Stimulated activated CD8-positive, alpha-beta memory T cell treated with anti-CD3 and anti-CD28 coated beads, Interleukin-4, amount 100 ng/mL, for 4 hours (primary cell): Measurements from ENCODE around the gene ESYT3.
"Not testable (repeated sequence)": the region's sequence is repeated elsewhere in the genome, so short reads cannot be mapped to it uniquely, and the experiment has no call there.

Source experiments
- DNase-seq, 2 donors: peaks; one replicate each; pipeline ENCODE4 v3.0.0-alpha.2; 2020; ENCODE audit warnings: low read depth in 2 of 2, low spot score in 1 of 2

Gene ESYT3

GRCh38 chr3:138407236-138407907 lies 27.0 kb upstream of the ESYT3 start:
- no peak for DNase-seq

DNA sequence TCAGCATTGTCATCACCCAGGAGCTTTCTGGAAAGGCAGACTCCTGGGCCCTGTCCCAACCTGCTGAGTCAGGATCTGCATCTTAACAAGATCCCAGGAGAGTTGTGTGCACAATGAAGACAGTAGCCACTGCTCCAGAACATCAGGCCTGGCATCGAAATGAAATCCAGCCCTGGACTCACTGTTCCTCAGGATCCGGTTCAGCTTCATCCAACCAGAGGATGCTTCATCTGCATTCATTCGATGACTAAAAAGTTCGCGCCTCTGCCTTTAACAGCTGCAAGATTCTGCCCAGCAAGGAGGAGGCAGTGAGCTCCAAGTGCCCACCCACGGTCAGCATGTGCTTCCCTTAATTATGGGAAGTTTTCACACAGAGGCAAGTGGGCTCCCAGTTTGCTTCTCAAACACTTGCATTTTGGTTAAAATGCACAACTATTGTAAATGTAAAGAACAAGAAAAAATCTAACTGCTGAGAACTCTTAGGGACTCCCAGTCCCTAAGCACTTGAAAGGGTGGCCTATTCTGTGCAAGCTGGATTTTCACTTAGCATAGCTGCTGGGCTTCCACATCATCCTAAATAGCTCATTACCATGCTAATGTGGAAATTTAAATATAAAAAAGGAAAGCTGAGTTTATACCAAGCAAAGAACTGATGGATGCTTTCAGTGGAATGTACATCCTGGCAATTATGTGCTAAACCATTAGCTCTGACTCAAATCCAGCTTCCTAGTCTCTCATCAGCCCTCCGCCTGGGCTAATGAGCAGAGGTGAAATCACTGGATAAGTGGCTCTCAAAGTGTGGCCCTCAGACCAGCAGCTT lies 25.5 kb upstream of the ESYT3 start:
- no peak for DNase-seq

- DNase-seq: no peak
Measured at GRCh38 chr3:138412821-138413551, 21.4 kb upstream of the ESYT3 start.

- not testable (repeated sequence) for DNase-seq
Measured at GRCh38 chr3:138416236-138416635, 18.2 kb upstream of the ESYT3 start.

DNA sequence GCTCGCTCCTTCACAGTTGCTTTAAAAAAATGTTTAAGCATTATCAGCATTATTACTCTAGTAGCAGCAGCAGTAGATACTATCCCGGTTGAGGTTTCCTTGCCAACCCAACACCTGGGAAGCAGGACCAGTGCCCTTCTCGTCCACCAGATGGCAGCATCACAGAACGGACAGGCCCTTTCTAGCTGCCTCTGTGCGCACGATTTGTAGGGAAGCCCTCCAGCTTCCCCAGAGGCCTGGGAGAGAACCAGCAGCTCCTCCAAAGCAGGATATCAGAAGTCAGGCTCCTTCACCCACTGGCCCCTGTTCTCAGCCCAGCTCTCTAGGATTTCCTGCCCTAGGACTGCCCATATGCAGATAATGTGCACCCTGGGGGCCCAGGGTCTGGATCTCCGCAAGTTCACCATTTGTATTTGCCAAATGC lies 16.8 kb upstream of the ESYT3 start:
- DNase-seq: peak; percentile 15 to 17

DNA sequence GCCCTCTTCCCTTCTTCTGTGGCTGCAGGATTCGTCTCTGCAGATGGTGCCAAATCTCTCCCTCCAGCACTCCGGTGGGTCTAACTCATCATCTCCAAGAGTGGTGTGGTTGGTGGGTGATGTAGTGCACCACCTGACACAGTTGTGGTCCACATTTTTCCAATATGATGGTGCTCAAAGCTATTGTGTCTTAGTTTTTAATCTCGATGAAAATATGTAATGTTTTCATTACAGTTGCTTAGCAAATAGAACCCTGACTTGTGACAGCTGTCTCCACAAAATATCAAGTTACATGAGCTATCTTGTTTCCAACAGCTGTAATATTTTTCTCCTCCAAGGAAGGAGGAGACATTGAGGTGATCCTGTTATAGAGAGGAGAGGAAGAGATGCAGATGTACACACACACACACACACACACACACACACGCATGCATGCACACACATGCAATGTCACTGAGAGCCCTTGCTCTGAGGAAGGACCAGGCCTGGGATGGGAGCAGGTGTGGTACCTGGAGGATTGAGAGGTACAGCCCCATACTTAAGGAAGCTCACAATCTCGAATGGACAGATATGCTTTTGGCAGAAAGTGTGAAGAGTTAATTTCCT lies 15.7 kb upstream of the ESYT3 start:
- no peak for DNase-seq

DNA sequence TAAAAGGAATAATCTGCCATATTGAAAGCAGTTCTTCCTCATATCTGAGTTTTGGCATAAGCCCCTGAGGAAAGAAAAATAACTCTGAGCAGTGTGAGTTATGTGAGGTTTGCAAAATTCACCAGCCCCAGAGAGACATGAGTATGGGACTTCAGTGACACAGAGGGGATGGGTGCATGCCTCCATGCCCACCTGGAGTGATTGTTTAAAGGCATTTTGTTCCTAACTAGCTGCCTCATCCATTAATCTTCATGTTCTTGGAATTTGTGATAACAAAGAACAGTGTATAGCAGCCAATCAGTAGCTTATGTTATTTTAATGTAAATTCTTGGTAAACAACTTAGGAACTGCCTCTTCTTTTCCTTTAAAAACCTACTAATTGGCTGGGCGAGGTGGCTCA lies 11.1 kb upstream of the ESYT3 start:
- DNase-seq: no peak

- no peak for DNase-seq
Measured at GRCh38 chr3:138424323-138424722, 10.1 kb upstream of the ESYT3 start.

DNA sequence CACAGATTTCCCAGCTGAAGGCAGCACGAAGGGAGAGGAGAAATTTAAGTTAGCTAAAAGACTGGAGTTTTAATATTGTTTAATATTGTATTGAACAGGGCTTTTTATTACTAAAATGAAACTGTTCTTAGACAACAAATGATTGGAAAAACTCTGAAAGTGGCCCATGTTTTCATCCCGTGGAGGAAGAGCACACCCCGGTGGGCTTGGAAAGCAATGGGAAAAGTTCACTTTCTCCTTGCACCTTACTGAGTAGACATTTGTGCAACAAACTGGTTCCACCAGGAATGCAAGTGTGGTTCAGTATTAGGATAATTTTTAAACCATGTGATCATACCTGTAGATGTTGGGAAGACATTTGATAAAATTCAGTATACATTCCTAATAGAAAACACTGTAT lies 8.2 kb upstream of the ESYT3 start:
- DNase-seq: no peak

- DNase-seq: not testable (repeated sequence)
Measured at GRCh38 chr3:138426754-138427153, 7.7 kb upstream of the ESYT3 start.

- no peak for DNase-seq
Measured at GRCh38 chr3:138429665-138430064, 4.8 kb upstream of the ESYT3 start.

GRCh38 chr3:138432576-138433240 lies 1.7 kb upstream of the ESYT3 start:
- DNase-seq: no peak

- no peak for DNase-seq
Measured at GRCh38 chr3:138433892-138434275, 532 bp upstream of the ESYT3 start.

- DNase-seq: no peak
Measured at GRCh38 chr3:138434875-138435772, 708 bp downstream of the ESYT3 start.

GRCh38 chr3:138435840-138436239 lies 1.4 kb downstream of the ESYT3 start:
- DNase-seq: no peak

DNA sequence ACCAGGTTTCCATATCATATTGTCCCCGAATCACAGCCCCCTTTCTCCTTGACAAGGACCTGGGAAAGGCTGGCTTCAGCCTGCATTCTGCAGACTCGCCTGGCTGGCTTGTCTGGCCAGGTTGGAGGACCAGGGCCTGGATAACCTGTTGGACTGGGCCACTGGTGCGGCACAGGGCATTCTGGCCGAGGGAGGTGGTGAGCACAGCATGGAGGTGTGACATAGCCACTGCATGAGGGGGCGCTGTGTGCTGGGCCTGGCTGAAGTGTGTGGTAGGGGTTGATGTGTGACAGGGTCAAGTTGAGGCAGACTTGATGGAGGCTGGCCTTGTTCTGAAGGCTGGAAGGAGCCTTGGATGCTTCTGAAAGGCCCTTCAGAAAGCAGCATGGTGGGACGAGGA lies 2.9 kb downstream of the ESYT3 start:
- no peak for DNase-seq

DNA sequence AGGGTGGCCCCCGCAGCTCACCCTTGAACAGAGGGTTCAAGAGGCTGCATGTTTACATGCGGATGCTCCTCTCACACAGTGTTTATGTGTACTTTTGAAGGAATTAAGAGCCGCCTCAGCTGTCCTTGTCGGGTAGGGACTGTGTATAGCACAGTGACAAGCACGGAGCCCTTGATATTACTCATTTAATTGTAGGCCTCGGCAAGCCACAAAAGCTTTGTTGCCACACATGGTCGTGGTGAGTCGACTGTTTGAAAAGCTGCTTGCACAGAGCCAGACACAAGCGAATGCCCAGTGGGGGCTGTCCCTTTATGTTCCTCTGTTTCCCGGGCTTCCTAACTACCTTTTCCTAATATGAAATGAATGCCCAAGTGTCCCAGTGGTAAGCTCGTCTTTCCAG lies 4.5 kb downstream of the ESYT3 start:
- no peak for DNase-seq

- DNase-seq: no peak
Measured at GRCh38 chr3:138439646-138440045, 5.2 kb downstream of the ESYT3 start.

DNA sequence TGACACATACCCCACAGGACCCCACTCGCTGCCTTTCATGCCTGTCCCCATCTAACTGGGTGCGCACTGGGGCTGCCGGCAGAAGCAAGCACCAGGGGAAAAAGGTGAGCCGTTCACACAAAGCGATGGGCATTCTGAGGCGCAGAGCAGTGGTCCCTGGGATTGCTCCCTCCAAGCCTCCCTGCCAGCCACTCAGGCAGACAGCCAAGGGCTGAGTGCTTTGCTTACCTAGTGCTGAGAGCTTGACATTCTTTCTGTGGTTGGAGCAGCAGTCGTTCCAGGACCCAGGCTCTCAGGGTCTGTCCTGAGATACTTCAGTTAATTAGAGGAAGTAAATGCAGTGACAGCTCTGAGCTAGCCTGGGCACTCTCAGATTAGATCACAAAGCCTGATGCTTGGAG lies 5.7 kb downstream of the ESYT3 start:
- no peak for DNase-seq

DNA sequence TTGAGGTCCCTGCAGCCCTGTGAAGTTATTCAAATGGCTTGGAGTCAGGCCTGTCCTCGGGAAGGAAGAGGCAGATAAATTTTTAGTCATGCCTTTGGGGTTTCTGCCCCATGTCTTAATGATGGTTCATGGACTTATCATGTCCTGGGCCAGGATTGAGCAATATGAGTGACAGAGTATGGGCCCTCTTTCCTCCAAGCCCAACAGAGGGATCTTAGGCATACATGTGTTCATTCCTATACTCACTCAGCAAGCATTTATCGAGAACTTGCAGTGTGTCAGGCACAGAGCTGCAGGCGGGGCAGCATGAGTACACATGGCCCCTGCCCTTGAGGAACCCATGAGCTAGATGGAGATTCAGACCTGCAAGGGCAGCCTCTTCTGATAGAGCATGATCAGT lies 6.2 kb downstream of the ESYT3 start:
- no peak for DNase-seq
